ENCODE results near the gene CCDC33. TPM values are rescaled to one million over a fixed set of nuclear protein-coding genes. Genes with fewer than 3 reads are reported as not detected.

Gene CCDC33
- total RNA-seq, 4 donors from 2014 or later, result 0.40 TPM; not detected in 3

- Histone ChIP-seq H3K4me1 (no peaks in the 10 kb centered on the region), H3K4me3 (no peak overlapping the region), H3K27me3 (no peaks in the 10 kb centered on the region), H3K9me3 (no peaks in the 10 kb centered on the region), H3K36me3 (no peaks in the 10 kb centered on the region), H3K27ac (no peak overlapping the region)
- TF ChIP-seq POLR2A (IDR thresholded peaks at IDR 0.05), result no peak
- no peak for TF ChIP-seq CTCF (IDR thresholded peaks at IDR 0.05)
- no peak for DNase-seq
Observed at GRCh38 chr15:74327756-74328155, 91.6 kb downstream of the CCDC33 start.

- no peak for TF ChIP-seq CTCF (IDR thresholded peaks at IDR 0.05)
- no peak for TF ChIP-seq POLR2A (IDR thresholded peaks at IDR 0.05)
- H3K27me3 ChIP-seq, result no peaks in the 10 kb centered on the region
- DNase-seq, result no peak
- no peak overlapping the region for H3K27ac ChIP-seq
- no peak overlapping the region for H3K4me3 ChIP-seq
- H3K4me1 ChIP-seq, result no peaks in the 10 kb centered on the region
- H3K36me3 ChIP-seq, result no peaks in the 10 kb centered on the region
- no peaks in the 10 kb centered on the region for H3K9me3 ChIP-seq
Observed at GRCh38 chr15:74328331-74329056, 92.4 kb downstream of the CCDC33 start.

- peak in 1 of 3 donors; percentile 43 for DNase-seq
- TF ChIP-seq POLR2A (IDR thresholded peaks at IDR 0.05) (no peak), CTCF (IDR thresholded peaks at IDR 0.05) (no peak)
- no peaks in the 10 kb centered on the region for H3K36me3 ChIP-seq
- H3K4me3 ChIP-seq, result no peak overlapping the region
- no peaks in the 10 kb centered on the region for H3K4me1 ChIP-seq
- H3K27ac ChIP-seq, result no peak overlapping the region
- no peaks in the 10 kb centered on the region for H3K9me3 ChIP-seq
- no peaks in the 10 kb centered on the region for H3K27me3 ChIP-seq
Observed at GRCh38 chr15:74330861-74331408, 94.8 kb downstream of the CCDC33 start.

DNA sequence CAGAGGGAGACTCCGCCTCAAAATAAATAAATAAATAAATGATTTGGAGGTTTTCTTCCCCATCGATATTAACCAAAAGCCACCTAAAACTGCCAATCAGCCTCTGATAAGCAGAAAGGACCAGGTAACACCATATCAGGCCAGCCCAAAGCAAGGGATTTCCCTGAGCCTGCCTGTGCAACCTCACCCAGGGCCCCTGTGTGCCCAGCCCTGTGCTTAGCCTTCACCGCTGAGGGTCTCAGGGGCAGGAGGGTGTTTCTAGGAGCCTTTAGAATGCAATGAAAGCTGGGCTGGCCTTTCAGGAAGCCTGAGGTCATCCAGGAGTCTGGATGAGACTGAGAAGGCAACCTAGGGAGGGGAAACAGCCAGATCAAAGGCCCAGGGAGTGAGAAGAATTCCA is 95.9 kb downstream of the CCDC33 start:
- no peaks in the 10 kb centered on the region for H3K36me3 ChIP-seq
- no peaks in the 10 kb centered on the region for H3K9me3 ChIP-seq
- no peak overlapping the region for H3K4me3 ChIP-seq
- TF ChIP-seq POLR2A (IDR thresholded peaks at IDR 0.05) (no peak), CTCF (IDR thresholded peaks at IDR 0.05) (no peak)
- no peaks in the 10 kb centered on the region for H3K4me1 ChIP-seq
- no peak overlapping the region for H3K27ac ChIP-seq
- DNase-seq, result peak in 1 of 3 donors; percentile 22
- H3K27me3 ChIP-seq, result no peaks in the 10 kb centered on the region

- TF ChIP-seq CTCF (IDR thresholded peaks at IDR 0.05), result no peak
- no peak for TF ChIP-seq POLR2A (IDR thresholded peaks at IDR 0.05)
- Histone ChIP-seq H3K9me3 (no peaks in the 10 kb centered on the region), H3K36me3 (no peaks in the 10 kb centered on the region), H3K4me3 (no peak overlapping the region), H3K4me1 (no peaks in the 10 kb centered on the region), H3K27ac (no peak overlapping the region), H3K27me3 (no peaks in the 10 kb centered on the region)
- peak in 1 of 3 donors; percentile 29 for DNase-seq
Observed at GRCh38 chr15:74332611-74333010, 96.5 kb downstream of the CCDC33 start.
